Activated CD4-positive, alpha-beta T cell treated with anti-CD3 and anti-CD28 coated beads, Interleukin-2, Interleukin-4, amounts not matched to agents 100 ng/mL and 50 ng/mL, durations not matched to agents 16 hours and 8 hours (primary cell): ENCODE measurements around the gene C2CD4C.
"Not testable (repeated sequence)": the region's sequence is repeated elsewhere in the genome, so short reads cannot be mapped to it uniquely, and the experiment has no call there.

Source experiments
- DNase-seq: peaks from one replicate; pipeline ENCODE4 v3.0.0-alpha.2; 2020; ENCODE audit warnings: low spot score

Gene C2CD4C, protein sequence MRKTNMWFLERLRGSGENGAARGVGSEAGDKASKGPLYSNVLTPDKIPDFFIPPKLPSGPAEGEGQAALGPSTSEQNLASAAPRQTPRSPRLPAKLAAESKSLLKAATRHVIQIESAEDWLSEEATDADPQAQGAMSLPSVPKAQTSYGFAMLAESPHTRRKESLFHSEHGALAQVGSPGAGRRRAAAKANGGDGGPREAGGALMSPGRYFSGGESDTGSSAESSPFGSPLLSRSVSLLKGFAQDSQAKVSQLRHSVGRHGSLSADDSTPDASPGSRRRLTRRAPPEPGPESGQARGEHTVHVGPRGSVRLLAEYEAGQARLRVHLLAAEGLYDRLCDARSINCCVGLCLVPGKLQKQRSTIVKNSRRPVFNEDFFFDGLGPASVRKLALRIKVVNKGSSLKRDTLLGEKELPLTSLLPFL

GRCh38 chr19:408902-409515 lies at the start of gene C2CD4C:
Gene C2CD4C, minus strand, starts transcription at chr19:409147. Its CDS starts 786 bp downstream, at chr19:408361.
- no peak for DNase-seq

DNA sequence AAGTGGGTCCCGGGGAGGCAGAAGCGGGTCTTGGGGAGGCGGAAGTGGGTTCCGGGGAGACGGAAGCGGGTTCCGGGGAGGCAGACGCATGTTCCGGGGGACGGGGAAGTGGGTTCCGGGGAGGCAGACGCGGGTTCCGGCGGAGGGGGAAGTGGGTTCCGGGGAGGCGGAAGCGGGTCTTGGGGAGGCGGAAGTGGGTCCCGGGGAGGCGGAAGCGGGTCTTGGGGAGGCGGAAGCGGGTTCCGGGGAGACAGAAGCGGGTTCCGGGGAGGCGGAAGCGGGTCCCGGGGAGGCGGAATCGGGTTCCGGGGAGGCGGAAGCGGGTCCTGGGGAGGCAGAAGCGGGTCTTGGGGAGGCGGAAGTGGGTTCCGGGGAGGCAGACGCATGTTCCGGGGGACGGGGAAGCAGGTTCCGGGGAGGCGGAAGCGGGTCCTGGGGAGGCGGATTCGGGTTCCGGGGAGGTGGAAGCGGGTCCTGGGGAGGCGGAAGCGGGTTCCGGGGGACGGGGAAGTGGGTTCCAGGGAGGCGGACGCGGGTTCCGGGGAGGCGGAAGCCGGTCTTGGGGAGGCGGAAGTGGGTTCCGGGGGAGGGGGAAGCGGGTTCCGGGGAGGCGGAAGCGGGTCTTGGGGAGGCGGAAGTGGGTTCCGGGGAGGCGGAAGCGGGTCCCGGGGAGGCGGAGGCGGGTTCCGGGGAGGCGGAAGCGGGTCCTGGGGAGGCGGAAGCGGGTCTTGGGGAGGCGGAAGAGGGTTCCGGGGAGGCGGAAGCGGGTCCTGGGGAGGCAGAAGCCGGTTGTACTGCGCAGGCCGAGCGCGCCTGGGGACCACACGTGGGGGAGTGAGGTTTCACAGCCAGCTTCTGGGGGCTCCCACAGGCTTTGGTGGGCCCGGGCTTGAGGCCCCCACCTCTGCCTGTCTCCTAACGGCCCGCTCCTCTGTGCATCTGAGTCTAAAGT lies 49.4 kb upstream of the C2CD4C start:
- no peak for DNase-seq

DNA sequence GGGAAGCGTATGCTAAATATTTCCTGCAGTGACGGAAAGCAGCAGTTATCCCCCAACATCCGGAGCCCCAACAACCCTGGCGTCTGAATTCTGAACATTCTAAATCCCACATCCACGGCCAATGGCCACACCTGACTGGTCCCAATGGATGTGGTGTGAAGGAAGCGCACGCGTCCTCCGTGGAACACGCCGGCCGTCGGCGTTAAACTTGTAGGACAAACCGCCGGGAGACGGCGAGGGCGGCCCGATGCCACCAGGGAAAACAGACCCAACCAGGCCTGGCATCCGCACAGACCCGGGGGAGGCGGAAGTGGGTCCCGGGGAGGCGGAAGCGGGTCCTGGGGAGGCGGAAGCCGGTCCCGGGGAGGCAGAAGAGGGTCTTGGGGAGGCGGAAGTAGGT lies 48.7 kb upstream of the C2CD4C start:
- no peak for DNase-seq

GRCh38 chr19:456547-457110 lies 47.7 kb upstream of the C2CD4C start:
- DNase-seq: no peak

DNA sequence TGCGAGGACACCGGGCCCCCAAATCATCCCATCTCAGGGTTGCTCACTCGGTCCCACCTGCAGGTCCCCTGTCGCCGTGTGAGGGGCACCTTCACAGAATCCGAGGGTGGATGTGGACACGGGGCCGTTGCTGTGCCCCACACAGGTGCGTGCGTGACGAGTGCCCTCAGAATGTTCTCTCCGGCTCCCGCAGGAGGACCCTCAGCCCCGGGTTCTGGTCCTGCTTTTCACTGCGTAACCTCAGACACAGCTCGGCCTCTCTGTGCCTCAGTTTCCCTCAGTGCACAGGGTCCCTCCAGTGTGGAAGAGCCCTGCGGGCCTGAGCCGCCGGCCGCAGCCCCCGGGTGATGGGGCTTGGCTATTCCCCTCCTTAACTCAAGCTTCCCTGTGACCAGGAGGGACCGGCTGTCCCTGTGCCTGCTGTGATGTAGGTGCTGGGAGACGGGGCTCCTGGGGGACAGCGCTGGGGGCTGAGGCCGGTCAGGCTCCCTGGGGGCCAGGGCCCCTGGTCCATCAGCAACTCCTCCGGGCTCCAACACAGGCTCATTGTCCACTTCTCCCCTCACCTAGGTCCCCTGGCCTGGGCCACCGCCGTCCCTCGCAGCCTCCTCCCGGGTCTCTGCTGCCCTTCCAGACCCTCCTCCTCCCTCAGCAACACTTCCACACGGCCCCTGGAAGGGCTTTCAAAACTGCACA lies 47.1 kb upstream of the C2CD4C start:
- DNase-seq: no peak

- DNase-seq: no peak
Measured at GRCh38 chr19:455031-455705, 46.2 kb upstream of the C2CD4C start.

DNA sequence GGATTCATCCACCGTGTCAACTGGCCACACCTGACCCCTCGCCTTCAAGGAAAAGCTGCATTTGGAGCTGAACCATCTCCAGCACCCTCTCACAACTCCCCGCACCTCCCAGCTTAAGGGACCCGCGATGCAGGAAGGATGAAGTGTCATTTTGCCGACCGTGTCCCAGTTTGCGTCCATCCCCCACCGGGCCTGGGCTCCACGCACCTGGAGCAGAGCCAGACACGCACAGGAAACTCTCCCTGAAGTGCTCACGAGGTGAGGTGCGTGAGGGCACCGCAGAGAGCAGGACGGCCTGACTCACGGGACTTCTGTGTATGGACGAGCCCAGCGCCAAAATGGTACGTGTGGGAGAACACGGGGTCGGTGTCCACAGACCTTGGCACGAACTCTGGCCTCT lies 44.7 kb upstream of the C2CD4C start:
- DNase-seq: no peak

DNA sequence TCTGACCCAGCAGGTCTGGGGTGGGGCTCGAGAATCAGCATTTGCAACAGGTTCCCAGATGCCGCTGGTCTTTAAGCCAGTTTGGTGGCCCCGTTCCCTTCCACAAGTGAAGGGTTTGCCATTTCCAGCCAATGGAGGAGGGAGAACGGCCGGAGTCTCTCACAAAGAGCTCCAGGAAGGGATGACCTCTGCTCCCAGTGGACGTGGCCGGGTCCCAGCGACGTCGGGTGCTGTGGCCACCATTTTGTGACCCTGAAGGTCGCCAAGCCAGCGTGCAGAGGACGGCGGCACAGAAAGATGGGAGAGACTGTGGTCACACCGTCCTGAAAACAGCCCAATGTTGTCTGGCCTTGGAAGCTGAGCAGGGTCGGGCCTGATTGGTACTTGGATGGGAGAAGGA lies 43.9 kb upstream of the C2CD4C start:
- no peak for DNase-seq

- DNase-seq: not testable (repeated sequence)
Measured at GRCh38 chr19:450912-451481, 42.0 kb upstream of the C2CD4C start.

GRCh38 chr19:449916-450315 lies 41.0 kb upstream of the C2CD4C start:
- no peak for DNase-seq

DNA sequence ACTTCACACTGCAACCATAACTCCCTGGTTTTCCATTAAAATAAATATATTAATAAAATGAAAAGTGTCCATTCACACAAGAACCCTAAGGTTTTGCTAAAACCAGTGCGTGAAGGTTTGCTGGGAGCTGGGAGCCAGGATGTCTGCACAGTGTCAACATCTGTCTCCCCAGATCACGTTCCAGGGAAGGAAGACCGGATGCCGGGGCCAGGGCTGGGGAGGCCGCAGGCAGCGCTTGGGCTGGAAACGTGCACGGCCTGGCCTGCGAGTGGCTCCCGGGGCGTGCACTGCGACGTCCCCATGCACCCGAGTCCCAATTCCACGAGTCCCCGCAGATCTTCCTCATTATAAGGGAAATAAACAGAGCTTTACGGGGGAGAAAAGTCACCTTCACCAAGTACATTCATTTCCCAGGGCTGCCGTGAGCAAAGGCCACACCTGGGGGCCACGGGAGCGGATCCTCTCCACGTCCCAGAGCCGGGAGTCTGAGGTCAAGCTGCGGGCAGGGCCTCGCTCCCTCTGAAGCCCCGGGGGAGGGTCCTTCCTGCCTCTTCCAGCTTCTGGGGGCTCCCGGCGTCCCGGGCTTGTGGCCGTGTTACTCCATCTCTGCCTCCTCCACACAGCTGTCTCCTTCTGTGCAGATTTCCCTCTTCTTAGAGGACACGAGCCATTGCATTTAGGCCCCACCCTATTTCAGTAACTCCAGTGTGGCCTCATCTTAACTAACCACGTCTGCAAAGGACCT lies 39.0 kb upstream of the C2CD4C start:
- DNase-seq: no peak

GRCh38 chr19:447064-447426 lies 38.1 kb upstream of the C2CD4C start:
- no peak for DNase-seq

- no peak for DNase-seq
Measured at GRCh38 chr19:444677-445210, 35.8 kb upstream of the C2CD4C start.

DNA sequence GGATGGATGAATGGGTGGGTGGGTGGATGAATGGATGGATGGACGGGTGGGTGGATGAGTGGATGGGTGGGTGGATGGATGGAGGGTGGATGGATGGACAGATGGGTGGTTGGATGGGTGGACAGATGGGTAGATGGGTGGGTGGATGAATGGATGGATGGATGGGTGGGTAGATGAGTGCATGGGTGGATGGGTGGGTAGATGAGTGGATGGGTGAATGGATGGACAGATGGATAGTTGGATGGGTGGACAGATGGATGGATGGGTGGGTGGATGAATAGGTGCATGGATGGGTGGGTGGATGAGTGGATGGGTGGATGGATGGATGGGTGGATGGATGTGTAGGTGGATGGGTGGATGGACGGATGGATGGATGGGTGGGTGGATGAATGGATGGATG lies 34.1 kb upstream of the C2CD4C start:
- no peak for DNase-seq

- no peak for DNase-seq
Measured at GRCh38 chr19:442085-442484, 33.1 kb upstream of the C2CD4C start.

DNA sequence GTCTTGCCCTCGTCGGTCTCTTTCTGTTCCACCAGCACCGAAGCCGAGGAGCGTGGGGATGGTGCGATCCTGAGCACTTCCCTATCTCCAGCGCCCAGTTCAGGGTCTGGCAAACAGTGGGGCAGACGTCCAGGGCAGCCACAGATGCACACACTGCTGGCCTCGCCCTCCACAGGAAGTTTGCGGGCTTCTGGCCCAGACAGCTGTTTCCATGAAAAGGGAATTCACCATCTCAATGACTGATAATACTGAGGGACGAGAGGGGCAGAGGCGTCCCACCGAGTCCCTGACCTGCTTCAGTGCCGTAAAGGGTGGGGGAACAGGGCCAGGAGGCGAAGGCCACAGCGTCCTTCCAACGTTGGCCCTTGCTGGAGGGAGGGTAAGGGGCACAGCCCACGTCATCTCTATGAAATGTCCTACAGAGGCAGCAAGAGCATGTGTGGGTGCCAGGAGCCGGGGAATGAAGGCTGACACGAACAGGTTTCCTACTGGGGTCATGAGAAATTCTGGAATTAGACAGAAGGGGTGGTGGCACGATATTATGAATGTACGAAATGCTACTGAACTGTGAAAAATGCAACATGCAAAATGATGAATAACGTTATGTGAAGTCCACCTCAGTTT lies 32.4 kb upstream of the C2CD4C start:
- no peak for DNase-seq

DNA sequence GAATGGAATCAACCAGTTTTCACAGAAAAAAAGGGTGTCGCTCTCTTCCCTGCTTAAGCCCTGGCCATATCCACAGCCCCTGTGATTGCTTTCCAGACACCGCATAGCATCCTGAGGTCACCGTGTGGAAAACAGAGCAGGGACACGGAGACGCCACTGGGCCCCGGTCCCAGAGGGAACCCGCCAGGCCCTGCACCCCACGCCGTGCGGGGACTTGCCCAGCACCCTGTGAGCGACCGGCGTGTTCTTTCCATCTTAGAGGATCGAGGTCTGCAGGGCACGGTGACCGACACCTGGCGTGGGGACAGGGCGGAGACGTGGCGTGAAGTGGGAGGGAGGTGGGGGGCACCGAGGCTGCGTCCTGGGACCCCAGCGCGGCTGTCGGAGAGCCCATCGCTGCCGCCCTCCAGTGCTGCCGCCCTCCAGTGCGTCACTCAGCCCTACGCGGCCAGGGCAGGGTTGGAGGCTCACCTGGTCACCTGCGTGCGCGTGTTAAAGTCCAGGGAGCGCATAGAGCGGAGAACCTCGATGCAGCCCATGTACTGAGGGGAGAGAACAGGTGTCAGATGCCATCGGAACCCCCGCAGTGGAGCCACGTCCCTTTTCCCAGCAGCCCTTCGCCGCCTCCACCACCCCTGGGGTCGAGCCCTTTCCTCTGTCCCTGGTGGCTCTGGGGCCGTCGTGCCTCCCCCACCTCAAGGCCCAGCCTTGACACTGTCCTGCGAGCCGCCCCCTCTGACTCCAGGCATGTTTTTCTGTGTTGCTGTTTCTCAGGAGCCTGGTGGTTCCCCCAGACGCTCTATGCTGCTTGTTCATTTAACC lies 31.7 kb upstream of the C2CD4C start:
- DNase-seq: no peak

DNA sequence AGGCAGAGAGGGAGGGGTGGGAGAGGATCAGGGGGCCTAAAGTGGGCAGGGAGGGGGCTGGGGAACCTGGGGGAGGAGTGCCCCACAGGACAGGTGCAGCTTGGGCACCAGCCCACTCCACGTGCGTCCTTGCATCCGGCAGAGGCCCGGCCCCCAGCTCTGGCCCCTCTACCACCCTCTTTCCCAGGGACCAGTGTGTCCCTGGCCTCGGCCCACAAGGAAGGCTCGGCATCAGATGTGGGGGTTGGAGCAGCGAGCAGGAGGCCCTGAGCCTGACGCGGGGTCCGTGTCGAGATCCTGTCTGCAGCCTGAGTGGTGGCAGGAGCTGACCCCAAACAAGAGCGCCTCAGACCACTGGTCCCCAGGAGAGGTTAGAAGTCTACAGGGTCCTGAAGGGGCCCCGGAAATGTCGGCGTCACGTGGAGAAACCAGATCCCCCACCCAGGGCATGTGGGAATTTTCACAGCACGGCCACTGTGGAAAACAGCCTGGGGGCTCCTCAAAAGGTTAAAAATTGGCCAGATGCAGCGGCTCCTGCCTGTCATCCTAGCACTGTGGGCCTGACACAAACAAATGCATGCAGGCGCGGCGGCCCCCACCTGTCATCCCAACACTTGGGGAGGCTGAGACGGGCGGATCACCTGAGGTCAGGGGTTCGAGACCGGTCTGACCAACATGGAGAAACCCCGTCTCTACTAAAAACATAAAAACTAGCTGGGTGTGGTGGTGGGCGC lies 30.4 kb upstream of the C2CD4C start:
- no peak for DNase-seq
